Measurements from ENCODE around the gene FAM177B.
A peak's percentile ranks its signal among the peaks of the same experiment; 100 is the strongest.

FAM177B gene

GRCh38 chr1:222709700-222710153 lies 27.3 kb upstream of the FAM177B start:
- Histone ChIP-seq H3K4me3 (no peak overlapping the region), H3K9ac (ENCODE audit: insufficient read length) (no peak overlapping the region), H3K9me3 (ENCODE audit: low read depth, low read length) (0 out of 2 replicates have a peak, but pooled peaks cover 5% of the 10 kb centered on the region), H3K36me3 (ENCODE audit: insufficient read depth, low read length) (no peaks in the 10 kb centered on the region), H3K27ac (no peak overlapping the region)
- DNase-seq (ENCODE audit: low read depth, low spot score): no peak
- TF ChIP-seq FOXP2 (optimal IDR thresholded peaks at IDR 0.05; ENCODE audit: control extremely low read depth, extremely low read length, insufficient read depth) (no peak), POLR2AphosphoS5 (IDR thresholded peaks at IDR 0.05; ENCODE audit: borderline replicate concordance, low read depth, low read length) (no peak), EZH2 (IDR thresholded peaks at IDR 0.05) (no peak)

DNA sequence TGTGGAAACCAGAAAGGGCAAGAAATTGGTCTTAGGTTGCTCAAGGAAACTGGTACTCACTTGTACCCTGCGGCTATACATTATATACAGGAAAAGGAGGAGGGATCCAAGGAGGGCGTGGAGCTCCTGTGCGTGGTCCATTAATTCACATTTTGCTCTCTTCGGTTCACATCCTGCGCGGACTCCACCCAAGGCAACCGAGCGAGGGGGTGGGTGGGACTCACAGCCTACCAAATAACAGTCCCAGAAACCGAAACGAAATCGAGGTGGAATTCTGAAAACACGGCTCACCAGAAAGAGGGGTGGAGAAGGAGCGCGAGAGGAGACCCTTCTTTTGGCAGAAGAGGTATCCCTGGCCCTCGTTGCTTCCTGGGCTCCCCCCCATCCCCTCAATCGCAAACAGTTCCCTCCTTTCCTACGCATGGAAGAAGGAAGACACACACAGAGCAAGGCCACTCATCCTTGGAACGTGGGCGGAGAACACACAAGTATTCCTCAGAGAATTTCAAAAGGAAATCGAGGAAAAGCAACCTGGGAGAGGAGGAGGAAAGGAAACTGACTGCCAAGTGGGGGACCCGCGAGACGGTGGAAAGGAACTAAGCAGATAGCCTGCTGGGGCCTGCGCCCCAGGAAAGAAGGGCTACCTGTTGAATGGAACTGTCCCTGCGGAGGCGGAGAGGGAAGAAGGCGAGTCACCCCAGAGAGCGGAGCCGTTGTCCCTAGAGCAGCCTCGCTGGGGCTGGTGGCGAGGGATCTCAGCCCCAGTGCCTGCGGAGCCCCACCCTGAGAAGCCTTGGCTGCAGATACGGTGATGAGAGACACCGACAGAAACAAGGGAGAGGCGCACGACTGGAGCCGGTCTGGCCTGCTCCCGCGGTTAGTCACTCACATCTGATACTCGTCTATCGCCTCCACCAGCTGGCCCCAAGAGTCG lies 25.4 kb upstream of the FAM177B start:
- Histone ChIP-seq H3K36me3 (ENCODE audit: insufficient read depth, low read length) (no peaks in the 10 kb centered on the region; the same call in 1 of the 2 replicates), H3K9me3 (ENCODE audit: low read depth, low read length) (no peaks in the 10 kb centered on the region), H3K4me3 (peak overlapping the region; percentile 99), H3K9ac (ENCODE audit: insufficient read length) (peak overlapping the region; percentile 61), H3K27ac (peak overlapping the region; percentile 55; the same call in 1 of the 2 replicates)
- DNase-seq (ENCODE audit: low read depth, low spot score): peak; percentile 61
- TF ChIP-seq FOXP2 (optimal IDR thresholded peaks at IDR 0.05; ENCODE audit: control extremely low read depth, extremely low read length, insufficient read depth) (no peak), EZH2 (IDR thresholded peaks at IDR 0.05) (no peak), POLR2AphosphoS5 (IDR thresholded peaks at IDR 0.05; ENCODE audit: borderline replicate concordance, low read depth, low read length) (peak; percentile 46; the same call in 1 of the 2 replicates)

DNA sequence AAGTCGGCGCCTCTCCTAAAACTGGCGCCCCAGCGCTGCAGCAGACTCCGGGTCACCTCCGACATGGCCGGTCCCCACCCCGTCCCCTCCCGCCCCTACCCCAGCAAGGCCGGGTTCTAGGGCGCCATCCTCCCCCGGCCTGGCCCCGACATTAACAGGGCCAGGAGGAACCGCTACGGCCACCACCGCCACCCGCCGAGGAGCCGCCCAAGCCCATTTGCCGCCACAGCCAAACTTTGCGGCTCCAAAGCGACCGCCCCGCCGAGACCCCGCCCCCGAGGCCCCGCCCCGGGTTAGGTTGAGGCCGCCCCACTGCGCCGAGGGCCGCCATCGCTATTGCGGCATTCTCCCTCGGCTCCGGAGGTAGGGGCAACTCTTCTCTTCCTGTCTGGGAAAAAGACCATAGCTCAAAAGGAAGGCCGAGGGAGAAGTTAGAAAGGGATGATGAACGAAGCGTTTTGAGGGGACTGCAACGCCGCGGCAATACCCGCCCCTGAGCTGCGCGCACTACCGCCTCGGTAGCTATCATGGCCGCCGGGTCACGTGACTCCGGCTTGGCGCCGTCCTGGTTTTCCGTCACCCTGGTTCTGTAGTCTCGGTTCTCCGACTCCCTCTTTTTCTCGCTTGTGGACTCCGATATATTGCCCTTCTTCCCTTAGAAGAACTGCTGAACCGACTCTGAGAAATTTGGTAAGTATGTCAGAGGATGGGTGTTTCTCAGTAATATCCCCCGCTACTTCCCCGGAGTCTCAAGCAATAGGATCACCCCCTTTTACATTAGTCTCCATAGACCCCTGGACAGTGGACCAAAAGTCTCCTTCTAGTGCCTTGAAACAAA lies 24.5 kb upstream of the FAM177B start, which contains the start of the genes AIDA and BROX:
Gene AIDA (minus strand): TSS at position 239 of the 838 bp plus-strand sequence. CDS start 174 bp downstream, at position 65.
Gene BROX (plus strand): TSS at position 312 of the 838 bp plus-strand sequence. CDS start 3,136 bp downstream, outside the sequence.
- Histone ChIP-seq H3K27ac (peak within 1 kb of the TSS; percentile 98), H3K4me3 (peak within 1 kb of the TSS; percentile 99), H3K9me3 (ENCODE audit: low read depth, low read length) (no peaks in the 10 kb centered on the region), H3K9ac (ENCODE audit: insufficient read length) (peak within 1 kb of the TSS; percentile 97), H3K36me3 (ENCODE audit: insufficient read depth, low read length) (no peaks in the 10 kb centered on the region; the same call in 1 of the 2 replicates)
- no peak for TF ChIP-seq EZH2 (IDR thresholded peaks at IDR 0.05)
- TF ChIP-seq POLR2AphosphoS5 (IDR thresholded peaks at IDR 0.05; ENCODE audit: borderline replicate concordance, low read depth, low read length): peak; percentile 37
- DNase-seq (ENCODE audit: low read depth, low spot score): peak; percentile 50

DNA sequence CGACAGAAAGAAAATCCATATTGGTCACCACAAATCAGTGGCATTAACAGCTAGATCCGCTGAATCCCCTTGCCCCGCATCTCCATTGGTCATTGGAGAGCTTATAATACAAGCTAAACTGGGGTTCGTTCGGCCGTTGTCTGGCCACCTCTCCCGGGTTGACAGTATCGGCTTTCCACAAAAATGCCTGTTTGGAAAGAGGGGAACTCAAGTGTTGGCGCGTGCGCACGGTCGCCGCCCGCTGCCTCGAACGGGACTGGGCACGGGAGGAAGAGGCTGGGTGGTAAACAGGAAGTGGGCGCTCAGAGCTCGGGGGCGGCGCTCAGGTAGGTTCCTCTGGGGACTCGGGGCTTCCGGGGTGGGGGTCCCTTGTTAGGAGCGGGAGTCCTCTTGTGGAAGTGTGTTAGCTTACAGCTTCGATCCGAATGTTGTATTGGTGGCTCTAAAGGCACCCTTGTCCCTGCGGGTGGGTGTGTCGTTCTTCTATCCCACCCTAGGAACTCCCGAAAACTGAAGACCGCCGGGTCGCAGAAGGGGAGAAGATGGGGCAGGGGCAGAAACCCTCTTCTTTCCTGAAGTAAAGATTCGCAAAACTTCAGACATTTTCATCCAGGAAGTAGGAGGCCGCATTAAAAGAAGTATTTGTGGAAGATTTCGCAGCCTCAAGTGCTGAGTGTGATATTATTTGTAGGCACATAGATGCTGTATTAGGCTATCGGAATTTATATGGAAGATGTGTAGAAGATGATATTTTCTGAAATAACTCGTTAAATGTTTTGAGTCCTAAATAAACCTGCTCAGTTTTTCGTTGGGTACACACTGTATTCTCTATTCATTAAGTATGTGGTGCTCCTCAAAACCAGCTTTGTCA lies 23.7 kb upstream of the FAM177B start:
- peak; percentile 81 for DNase-seq (ENCODE audit: low read depth, low spot score)
- peak overlapping the region; percentile 99 for H3K4me3 ChIP-seq
- TF ChIP-seq POLR2AphosphoS5 (IDR thresholded peaks at IDR 0.05; ENCODE audit: borderline replicate concordance, low read depth, low read length) (peak; percentile 82), EZH2 (IDR thresholded peaks at IDR 0.05) (no peak), FOXP2 (optimal IDR thresholded peaks at IDR 0.05; ENCODE audit: control extremely low read depth, extremely low read length, insufficient read depth) (peak; percentile 100)
- H3K27ac ChIP-seq: peak overlapping the region; percentile 98
- peak overlapping the region; percentile 97 for H3K9ac ChIP-seq (ENCODE audit: insufficient read length)
- peaks cover 2% of the 10 kb centered on the region; the same call in 1 of the 2 replicates for H3K36me3 ChIP-seq (ENCODE audit: insufficient read depth, low read length)
- no peaks in the 10 kb centered on the region for H3K9me3 ChIP-seq (ENCODE audit: low read depth, low read length)

DNA sequence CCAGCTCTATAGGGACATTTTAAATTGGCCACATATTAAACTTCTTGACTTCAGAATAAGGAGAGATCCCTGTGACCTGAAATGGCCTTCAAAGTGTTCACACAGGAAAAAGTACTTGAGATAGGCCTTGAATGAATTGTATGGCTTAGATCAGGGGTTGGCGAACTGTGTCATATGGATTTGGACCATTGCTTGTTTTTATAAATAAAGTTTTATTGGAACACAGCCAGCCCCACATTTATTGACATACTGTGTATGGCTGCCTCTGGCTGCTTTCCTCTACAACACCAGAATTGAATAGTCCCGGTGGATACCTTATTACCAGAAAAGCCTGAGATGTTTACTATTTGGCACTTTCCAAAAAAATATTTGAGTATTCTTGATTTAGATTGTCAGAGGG lies 20.6 kb upstream of the FAM177B start:
- TF ChIP-seq FOXP2 (optimal IDR thresholded peaks at IDR 0.05; ENCODE audit: control extremely low read depth, extremely low read length, insufficient read depth) (no peak), POLR2AphosphoS5 (IDR thresholded peaks at IDR 0.05; ENCODE audit: borderline replicate concordance, low read depth, low read length) (no peak)
- no peaks in the 10 kb centered on the region for H3K9me3 ChIP-seq (ENCODE audit: low read depth, low read length)

DNA sequence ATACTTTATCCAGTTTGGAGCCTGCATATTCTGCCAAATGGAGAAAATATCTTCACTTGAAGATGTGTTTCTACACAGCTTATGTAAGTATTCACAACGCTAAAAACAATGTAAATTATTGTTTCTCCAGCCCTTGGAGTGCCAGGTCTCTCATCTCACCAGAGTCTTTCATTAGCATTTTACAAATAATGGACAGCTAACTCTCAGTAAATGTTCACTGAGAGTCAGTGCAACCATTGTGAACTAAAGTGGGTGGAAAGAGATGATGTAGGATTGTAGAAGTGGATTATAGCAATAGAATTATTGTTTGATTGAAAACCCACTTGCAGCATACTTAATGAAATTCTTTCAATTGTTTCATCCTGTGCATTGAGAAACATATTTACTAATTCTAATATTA lies 8.3 kb upstream of the FAM177B start:
- Histone ChIP-seq H3K36me3 (ENCODE audit: insufficient read depth, low read length) (peaks cover 77% of the 10 kb centered on the region), H3K9ac (ENCODE audit: insufficient read length) (no peak overlapping the region), H3K9me3 (ENCODE audit: low read depth, low read length) (no peaks in the 10 kb centered on the region), H3K27ac (no peak overlapping the region), H3K4me3 (no peak overlapping the region)
- TF ChIP-seq EZH2 (IDR thresholded peaks at IDR 0.05): no peak
- no peak for TF ChIP-seq POLR2AphosphoS5 (IDR thresholded peaks at IDR 0.05; ENCODE audit: borderline replicate concordance, low read depth, low read length)
- no peak for TF ChIP-seq FOXP2 (optimal IDR thresholded peaks at IDR 0.05; ENCODE audit: control extremely low read depth, extremely low read length, insufficient read depth)
- DNase-seq (ENCODE audit: low read depth, low spot score): no peak

More for the DNA sequence above, 20.6 kb upstream of the FAM177B start:
- H3K9ac ChIP-seq (ENCODE audit: insufficient read length): no peak overlapping the region
- peaks cover 21% of the 10 kb centered on the region for H3K36me3 ChIP-seq (ENCODE audit: insufficient read depth, low read length)
- DNase-seq (ENCODE audit: low read depth, low spot score): no peak
- H3K4me3 ChIP-seq: no peak overlapping the region
- H3K27ac ChIP-seq: no peak overlapping the region

GRCh38 chr1:222730866-222731265 lies 6.1 kb upstream of the FAM177B start:
- Histone ChIP-seq H3K9me3 (ENCODE audit: low read depth, low read length) (no peaks in the 10 kb centered on the region), H3K9ac (ENCODE audit: insufficient read length) (no peak overlapping the region), H3K4me3 (no peak overlapping the region), H3K36me3 (ENCODE audit: insufficient read depth, low read length) (peaks cover 72% of the 10 kb centered on the region), H3K27ac (no peak overlapping the region)
- no peak for DNase-seq (ENCODE audit: low read depth, low spot score)
- TF ChIP-seq FOXP2 (optimal IDR thresholded peaks at IDR 0.05; ENCODE audit: control extremely low read depth, extremely low read length, insufficient read depth): no peak
- TF ChIP-seq EZH2 (IDR thresholded peaks at IDR 0.05): no peak
- no peak for TF ChIP-seq POLR2AphosphoS5 (IDR thresholded peaks at IDR 0.05; ENCODE audit: borderline replicate concordance, low read depth, low read length)
